ENCODE measurements around the gene INO80D. TPM values are rescaled to one million over a fixed set of nuclear protein-coding genes. Genes with fewer than 3 reads are reported as not detected.

INO80D gene
- total RNA-seq, 1 experiment from 2014 or later, result 46.0 TPM

GRCh38 chr2:205957452-205958154 lies 128.4 kb downstream of the INO80D start:
- peak; percentile 60 for DNase-seq
- peaks cover 28 to 47% of the 10 kb centered on the region in 2 experiments for H3K4me1 Mint-ChIP-seq

More at GRCh38 chr2:205957452-205958154, 128.4 kb downstream of the INO80D start:
- peak overlapping the region in 2 of 3 experiments; percentile 72 to 73; a peak in 4 of 7 replicates for H3K27ac Mint-ChIP-seq
- Histone ChIP-seq H4K8ac (replicated peaks; ENCODE audit: insufficient read length, low read depth, low read length) (no peak overlapping the region), H3K23ac (ENCODE audit: insufficient read length, low read depth, low read length) (no peak overlapping the region), H3K9me3 (ENCODE audit: control insufficient read depth, low read depth, low read length) (no peaks in the 10 kb centered on the region), H3K27me3 (ENCODE audit: insufficient read depth, low read length) (no peaks in the 10 kb centered on the region), H2BK120ac (ENCODE audit: low read depth, low read length, poor library complexity, severe bottlenecking) (no peak overlapping the region), H3K27ac (ENCODE audit: insufficient read length, low read depth, low read length) (no peak overlapping the region), H2AK5ac (ENCODE audit: insufficient read length, low read length) (no peak overlapping the region), H4K91ac (ENCODE audit: insufficient read length, low read depth, low read length) (no peak overlapping the region), H3T11ph (ENCODE audit: low read length) (no peak overlapping the region), H3K4me2 (ENCODE audit: insufficient read depth, insufficient read length, low read length) (no peak overlapping the region), H2BK20ac (ENCODE audit: low read depth, low read length, poor library complexity, severe bottlenecking) (no peak overlapping the region), H2AFZ (ENCODE audit: low read length) (no peak overlapping the region), H3K23me2 (ENCODE audit: insufficient read length, low read depth, low read length, poor library complexity, severe bottlenecking) (no peaks in the 10 kb centered on the region), H4K5ac (ENCODE audit: insufficient read length, low read depth, low read length) (no peak overlapping the region), H2BK5ac (ENCODE audit: insufficient read length, low read length) (no peak overlapping the region), H3K14ac (ENCODE audit: insufficient read depth, low read length) (no peak overlapping the region), H3K56ac (ENCODE audit: insufficient read length, low read depth, low read length) (no peak overlapping the region), H3K4ac (ENCODE audit: low read depth, low read length) (no peak overlapping the region), H3K79me2 (ENCODE audit: insufficient read depth, low read length) (no peaks in the 10 kb centered on the region), H2BK12ac (ENCODE audit: insufficient read length, low read depth, low read length) (no peak overlapping the region), H3K9ac (ENCODE audit: extremely low read depth, insufficient read length, low read length) (no peak overlapping the region), H3K18ac (ENCODE audit: insufficient read length, low read depth, low read length) (no peak overlapping the region), H3K4me1 (ENCODE audit: insufficient read depth, low read length) (peaks cover 4% of the 10 kb centered on the region; the same call in 1 of the 2 replicates), H2BK15ac (ENCODE audit: low read depth, low read length) (no peak overlapping the region), H3K79me1 (ENCODE audit: insufficient read depth, low read depth, low read length, poor library complexity, severe bottlenecking) (no peaks in the 10 kb centered on the region), H4K20me1 (ENCODE audit: control insufficient read depth, insufficient read depth, insufficient read length) (no peaks in the 10 kb centered on the region)
- peaks cover 2% of the 10 kb centered on the region; the same call in 1 of the 2 replicates for H3K27me3 Mint-ChIP-seq (ENCODE audit: low read depth)
- TF ChIP-seq, protein P1, sequence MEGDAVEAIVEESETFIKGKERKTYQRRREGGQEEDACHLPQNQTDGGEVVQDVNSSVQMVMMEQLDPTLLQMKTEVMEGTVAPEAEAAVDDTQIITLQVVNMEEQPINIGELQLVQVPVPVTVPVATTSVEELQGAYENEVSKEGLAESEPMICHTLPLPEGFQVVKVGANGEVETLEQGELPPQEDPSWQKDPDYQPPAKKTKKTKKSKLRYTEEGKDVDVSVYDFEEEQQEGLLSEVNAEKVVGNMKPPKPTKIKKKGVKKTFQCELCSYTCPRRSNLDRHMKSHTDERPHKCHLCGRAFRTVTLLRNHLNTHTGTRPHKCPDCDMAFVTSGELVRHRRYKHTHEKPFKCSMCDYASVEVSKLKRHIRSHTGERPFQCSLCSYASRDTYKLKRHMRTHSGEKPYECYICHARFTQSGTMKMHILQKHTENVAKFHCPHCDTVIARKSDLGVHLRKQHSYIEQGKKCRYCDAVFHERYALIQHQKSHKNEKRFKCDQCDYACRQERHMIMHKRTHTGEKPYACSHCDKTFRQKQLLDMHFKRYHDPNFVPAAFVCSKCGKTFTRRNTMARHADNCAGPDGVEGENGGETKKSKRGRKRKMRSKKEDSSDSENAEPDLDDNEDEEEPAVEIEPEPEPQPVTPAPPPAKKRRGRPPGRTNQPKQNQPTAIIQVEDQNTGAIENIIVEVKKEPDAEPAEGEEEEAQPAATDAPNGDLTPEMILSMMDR (conservative IDR thresholded peaks at IDR 0.05), result no peak
- no CpG with 5 or more reads among the region's 11 CpGs for WGBS (ENCODE audit: extremely low coverage, insufficient read length, low lambda C conversion rate)
- no peak overlapping the region for H3K4me3 Mint-ChIP-seq
- peaks cover 13 to 18% of the 10 kb centered on the region in 2 experiments for H3K9me3 Mint-ChIP-seq
- peaks cover 3 to 16% (median 3%) of the 10 kb centered on the region in 3 experiments; a peak in 3 of 7 replicates for H3K36me3 Mint-ChIP-seq (ENCODE audit: insufficient read depth in 1 of 3, low read depth in 3 of 3)

Measured in H9 (cell line).